ENCODE results near the gene SNX18.

The SNX18 gene

GRCh38 chr5:54538156-54538555, 20.6 kb downstream of the SNX18 start:
- Histone ChIP-seq H4K20me1 (peaks cover 45% of the 10 kb centered on the region), H3K4me3 (no peak overlapping the region), H3K4me2 (no peak overlapping the region), H3K9ac (no peak overlapping the region), H3K4me1 (0 out of 2 replicates have a peak, but pooled peaks cover 8% of the 10 kb centered on the region), H3K9me3 (peaks cover 9% of the 10 kb centered on the region; the same call in 1 of the 2 replicates), H3K36me3 (peaks cover 8% of the 10 kb centered on the region), H3K27me3 (no peaks in the 10 kb centered on the region), H3K27ac (no peak overlapping the region)
- no peak for TF ChIP-seq Cebpa-rat (IDR thresholded peaks at IDR 0.05)

GRCh38 chr5:54539001-54539400, 21.4 kb downstream of the SNX18 start:
- no peak overlapping the region for H3K4me3 ChIP-seq
- peaks cover 36% of the 10 kb centered on the region for H4K20me1 ChIP-seq
- H3K9ac ChIP-seq, result no peak overlapping the region
- no peaks in the 10 kb centered on the region for H3K27me3 ChIP-seq
- no peak for TF ChIP-seq Cebpa-rat (IDR thresholded peaks at IDR 0.05)
- no peaks in the 10 kb centered on the region for H3K4me1 ChIP-seq
- H3K36me3 ChIP-seq, result peaks cover 14% of the 10 kb centered on the region
- no peak overlapping the region for H3K27ac ChIP-seq
- peaks cover 9% of the 10 kb centered on the region; the same call in 1 of the 2 replicates for H3K9me3 ChIP-seq
- H3K4me2 ChIP-seq, result no peak overlapping the region

- H3K4me1 ChIP-seq, result no peaks in the 10 kb centered on the region
- no peaks in the 10 kb centered on the region for H3K27me3 ChIP-seq
- no peak overlapping the region for H3K9ac ChIP-seq
- no peak overlapping the region for H3K4me2 ChIP-seq
- peaks cover 14% of the 10 kb centered on the region for H3K36me3 ChIP-seq
- H4K20me1 ChIP-seq, result peaks cover 24% of the 10 kb centered on the region
- no peak overlapping the region for H3K27ac ChIP-seq
- TF ChIP-seq Cebpa-rat (IDR thresholded peaks at IDR 0.05), result no peak
- H3K4me3 ChIP-seq, result no peak overlapping the region
- peaks cover 9% of the 10 kb centered on the region; the same call in 1 of the 2 replicates for H3K9me3 ChIP-seq
Observed at GRCh38 chr5:54540286-54540685, 22.7 kb downstream of the SNX18 start.

GRCh38 chr5:54541823-54542783, 24.5 kb downstream of the SNX18 start:
- no peak for TF ChIP-seq Cebpa-rat (IDR thresholded peaks at IDR 0.05)
- Histone ChIP-seq H3K4me1 (no peaks in the 10 kb centered on the region), H3K27ac (no peak overlapping the region), H3K9ac (no peak overlapping the region), H3K27me3 (no peaks in the 10 kb centered on the region), H3K4me2 (no peak overlapping the region), H3K9me3 (no peaks in the 10 kb centered on the region), H4K20me1 (peaks cover 17% of the 10 kb centered on the region), H3K4me3 (no peak overlapping the region), H3K36me3 (peaks cover 19% of the 10 kb centered on the region)

- Histone ChIP-seq H3K27ac (no peak overlapping the region), H4K20me1 (peaks cover 17% of the 10 kb centered on the region), H3K27me3 (no peaks in the 10 kb centered on the region), H3K9ac (no peak overlapping the region), H3K4me2 (no peak overlapping the region), H3K4me1 (no peaks in the 10 kb centered on the region), H3K9me3 (no peaks in the 10 kb centered on the region), H3K4me3 (no peak overlapping the region), H3K36me3 (peaks cover 32% of the 10 kb centered on the region)
- TF ChIP-seq Cebpa-rat (IDR thresholded peaks at IDR 0.05), result no peak
Observed at GRCh38 chr5:54544044-54544443, 26.5 kb downstream of the SNX18 start.

- no peaks in the 10 kb centered on the region for H3K9me3 ChIP-seq
- H3K4me1 ChIP-seq, result no peaks in the 10 kb centered on the region
- H3K4me3 ChIP-seq, result no peak overlapping the region
- peaks cover 38% of the 10 kb centered on the region for H3K36me3 ChIP-seq
- no peaks in the 10 kb centered on the region for H3K27me3 ChIP-seq
- H4K20me1 ChIP-seq, result peaks cover 17% of the 10 kb centered on the region
- no peak overlapping the region for H3K27ac ChIP-seq
- TF ChIP-seq Cebpa-rat (IDR thresholded peaks at IDR 0.05), result no peak; the same call in 1 of the 2 replicates
- H3K9ac ChIP-seq, result no peak overlapping the region
- no peak overlapping the region for H3K4me2 ChIP-seq
Observed at GRCh38 chr5:54545796-54546195, 28.2 kb downstream of the SNX18 start.

- no peaks in the 10 kb centered on the region for H4K20me1 ChIP-seq
- H3K4me1 ChIP-seq, result no peaks in the 10 kb centered on the region
- H3K9me3 ChIP-seq, result no peaks in the 10 kb centered on the region
- no peak for TF ChIP-seq Cebpa-rat (IDR thresholded peaks at IDR 0.05)
- H3K4me2 ChIP-seq, result no peak overlapping the region
- H3K27ac ChIP-seq, result no peak overlapping the region
- no peak overlapping the region for H3K4me3 ChIP-seq
- H3K36me3 ChIP-seq, result peaks cover 38% of the 10 kb centered on the region
- no peak overlapping the region for H3K9ac ChIP-seq
- no peaks in the 10 kb centered on the region for H3K27me3 ChIP-seq
Observed at GRCh38 chr5:54547711-54548250, 30.2 kb downstream of the SNX18 start.

GRCh38 chr5:54548565-54548964, 31.0 kb downstream of the SNX18 start:
- H3K9ac ChIP-seq, result no peak overlapping the region
- H4K20me1 ChIP-seq, result no peaks in the 10 kb centered on the region
- no peak overlapping the region for H3K4me3 ChIP-seq
- peaks cover 31% of the 10 kb centered on the region for H3K36me3 ChIP-seq
- H3K27me3 ChIP-seq, result no peaks in the 10 kb centered on the region
- H3K9me3 ChIP-seq, result no peaks in the 10 kb centered on the region
- TF ChIP-seq Cebpa-rat (IDR thresholded peaks at IDR 0.05), result no peak
- no peak overlapping the region for H3K4me2 ChIP-seq
- no peaks in the 10 kb centered on the region for H3K4me1 ChIP-seq
- H3K27ac ChIP-seq, result no peak overlapping the region

- H3K4me2 ChIP-seq, result no peak overlapping the region
- no peaks in the 10 kb centered on the region for H3K27me3 ChIP-seq
- no peak for TF ChIP-seq Cebpa-rat (IDR thresholded peaks at IDR 0.05)
- peaks cover 25% of the 10 kb centered on the region for H3K36me3 ChIP-seq
- H3K9ac ChIP-seq, result no peak overlapping the region
- H3K4me1 ChIP-seq, result no peaks in the 10 kb centered on the region
- no peaks in the 10 kb centered on the region for H3K9me3 ChIP-seq
- H4K20me1 ChIP-seq, result no peaks in the 10 kb centered on the region
- no peak overlapping the region for H3K4me3 ChIP-seq
- no peak overlapping the region for H3K27ac ChIP-seq
Observed at GRCh38 chr5:54551292-54551691, 33.7 kb downstream of the SNX18 start.

GRCh38 chr5:54551926-54552325, 34.4 kb downstream of the SNX18 start:
- H3K9me3 ChIP-seq, result no peaks in the 10 kb centered on the region
- TF ChIP-seq Cebpa-rat (IDR thresholded peaks at IDR 0.05), result no peak
- H3K4me2 ChIP-seq, result no peak overlapping the region
- no peak overlapping the region for H3K9ac ChIP-seq
- H3K4me1 ChIP-seq, result no peaks in the 10 kb centered on the region
- H3K36me3 ChIP-seq, result peaks cover 21% of the 10 kb centered on the region
- no peak overlapping the region for H3K4me3 ChIP-seq
- H3K27me3 ChIP-seq, result no peaks in the 10 kb centered on the region
- H4K20me1 ChIP-seq, result no peaks in the 10 kb centered on the region
- no peak overlapping the region for H3K27ac ChIP-seq

All from BLaER1 (cell line).